PC-3 (cell line): ENCODE measurements around the gene BCHE. TPM values are rescaled to one million over a fixed set of nuclear protein-coding genes. Genes with fewer than 3 reads are reported as not detected.

ENCODE experiments used
- ATAC-seq: fragments of 200-7000 bp; cut with Tn5 transposase; 2 replicates; pipeline ENCODE4 v1.9.1; 2020; ENCODE audit warnings: mild to moderate bottlenecking, moderate library complexity
- BruUV-seq: library from RNA; stranded (reverse); fragments of 400-500 nt; replicated peaks from 2 replicates; lab custom pipeline; 2021; lab: Mats Ljungman, UMichigan
- CTCF ChIA-PET: fragments of 300-600 bp; sonication (Branson Sonifier 250); formaldehyde crosslinking; loops from one replicate; lab custom pipeline; 2022; ENCODE audit warnings: antibody characterized with exemption; lab: Charles Lee
- POLR2A ChIA-PET: fragments of 300-600 bp; sonication (Branson Sonifier 250); formaldehyde crosslinking; loops from one replicate; lab custom pipeline; 2022; ENCODE audit warnings: antibody characterized with exemption; ENCODE audit not compliant: unreplicated experiment; lab: Charles Lee
- DNase-seq: peaks from one replicate; pipeline ENCODE4 v3.0.0-alpha.2; 2015
- H2AFZ ChIP-seq: fragments of 300-600 bp; sonication (generic); 2 replicates; pipeline ENCODE4 v1.6.0; 2016; ENCODE audit warnings: antibody characterized with exemption, low read length
- H3F3A ChIP-seq: fragments of 300-600 bp; sonication (generic); one replicate; pipeline ENCODE4 v1.6.0; 2017; ENCODE audit warnings: antibody characterized with exemption, low read length, control low read depth, mild to moderate bottlenecking; ENCODE audit not compliant: unreplicated experiment
- H3K27ac ChIP-seq: fragments of 300-600 bp; sonication (generic); 2 replicates; pipeline ENCODE4 v1.5.1; 2016; ENCODE audit warnings: mild to moderate bottlenecking, low read length
- H3K27me3 ChIP-seq: fragments of 300-600 bp; sonication (generic); 2 replicates; pipeline ENCODE4 v1.6.1; 2016; ENCODE audit warnings: low read length, mixed read lengths
- H3K36me3 ChIP-seq: fragments of 300-600 bp; sonication (generic); 2 replicates; pipeline ENCODE4 v1.6.1; 2016; ENCODE audit warnings: low read depth, mixed run types, low read length, mixed read lengths
- H3K4me1 ChIP-seq: fragments of 300-600 bp; sonication (generic); 2 replicates; pipeline ENCODE4 v1.5.1; 2016; ENCODE audit warnings: low read length; ENCODE audit not compliant: insufficient read depth
- H3K4me2 ChIP-seq: fragments of 300-600 bp; sonication (generic); 2 replicates; pipeline ENCODE4 v1.6.0; 2016; ENCODE audit warnings: low read length
- H3K4me3 ChIP-seq: fragments of 300-600 bp; sonication (generic); 2 replicates; pipeline ENCODE4 v1.5.1; 2016; ENCODE audit warnings: mild to moderate bottlenecking, low read length, mixed read lengths
- H3K79me2 ChIP-seq: fragments of 300-600 bp; sonication (generic); 2 replicates; pipeline ENCODE4 v1.6.1; 2017; ENCODE audit warnings: low read length, mixed read lengths
- H3K9ac ChIP-seq: fragments of 300-600 bp; sonication (generic); 2 replicates; pipeline ENCODE4 v1.6.0; 2016; ENCODE audit warnings: mild to moderate bottlenecking, low read length
- H3K9me2 ChIP-seq: fragments of 300-600 bp; sonication (generic); replicated peaks from 2 replicates; pipeline ENCODE4 v1.6.1; 2016; ENCODE audit warnings: mixed run types, low read length, mixed read lengths
- H3K9me3 ChIP-seq: fragments of 300-600 bp; sonication (generic); 2 replicates; pipeline ENCODE4 v1.6.1; 2016; ENCODE audit warnings: low read length, mixed read lengths
- H4K20me1 ChIP-seq: fragments of 300-600 bp; sonication (generic); 2 replicates; pipeline ENCODE4 v1.6.1; 2016; ENCODE audit warnings: low read length, mixed read lengths
- EZH2 ChIP-seq: fragments of 300-600 bp; sonication (generic); IDR thresholded peaks from one replicate; pipeline ENCODE4 v1.6.1; 2017; ENCODE audit warnings: antibody characterized with exemption, mild to moderate bottlenecking, low read length; ENCODE audit not compliant: unreplicated experiment
- EZH2phosphoT487 ChIP-seq: fragments of 300-600 bp; sonication (generic); IDR thresholded peaks from 2 replicates; pipeline ENCODE4 v1.6.1; 2018; ENCODE audit warnings: mild to moderate bottlenecking, antibody characterized with exemption, low read length, borderline replicate concordance
- intact Hi-C: fragments of 100-400 bp; cut with micrococcal nuclease; formaldehyde crosslinking; loops from 2 replicates; pipeline ENCODE4 v1.9.0; 2023
- total RNA-seq: library from RNA; depleted of rRNA; stranded (reverse); fragments of >200 nt; gene quantifications from 2 replicates; pipeline ENCODE4 v1.2.3, GENCODE V29; 2014
- TF ChIP-seq, protein P1 (sequence below): fragments of 300-600 bp; sonication (generic); conservative IDR thresholded peaks from 2 replicates; pipeline ENCODE4 v1.5.1; 2017; ENCODE audit warnings: antibody characterized with exemption, low read depth, mild to moderate bottlenecking, low read length

BCHE gene
- total RNA-seq, 1 experiment from 2014 or later, result 0.18 TPM

DNA sequence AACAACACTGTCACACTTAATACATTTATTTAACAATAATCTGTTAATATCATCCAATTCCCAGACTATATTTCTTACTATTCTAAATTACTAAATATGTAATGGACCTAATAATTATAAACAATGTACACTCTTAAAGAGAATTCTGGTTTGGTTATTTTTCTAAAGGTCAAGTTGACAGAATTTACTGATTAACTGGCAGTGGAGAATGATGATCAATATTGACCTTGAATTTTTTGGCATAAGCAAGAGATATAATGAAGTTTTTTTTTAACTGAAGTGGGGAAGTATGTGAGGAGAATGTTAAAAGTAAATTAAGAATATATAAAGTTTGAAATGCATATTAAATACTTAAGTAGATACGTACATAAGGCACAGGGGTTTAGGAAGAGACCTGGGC is 33.8 kb downstream of the BCHE start:
- no peaks in the 10 kb centered on the region for H4K20me1 ChIP-seq
- ATAC-seq, result no peak
- intact Hi-C loops, result no loop called here

GRCh38 chr3:165800970-165801369 is 36.3 kb downstream of the BCHE start:
- Histone ChIP-seq H3K9ac (no peak overlapping the region), H2AFZ (no peak overlapping the region), H3K9me2 (no peaks in the 10 kb centered on the region), H3K36me3 (no peaks in the 10 kb centered on the region), H3K27me3 (no peaks in the 10 kb centered on the region), H4K20me1 (no peaks in the 10 kb centered on the region), H3K79me2 (no peaks in the 10 kb centered on the region), H3K4me1 (no peaks in the 10 kb centered on the region), H3K27ac (no peak overlapping the region), H3F3A (no peaks in the 10 kb centered on the region), H3K9me3 (no peaks in the 10 kb centered on the region), H3K4me2 (no peak overlapping the region), H3K4me3 (no peak overlapping the region)
- peak; percentile 27; the same call in 1 of the 2 replicates for ATAC-seq
- TF ChIP-seq EZH2phosphoT487 (no peak), EZH2 (no peak)
- TF ChIP-seq, protein P1, sequence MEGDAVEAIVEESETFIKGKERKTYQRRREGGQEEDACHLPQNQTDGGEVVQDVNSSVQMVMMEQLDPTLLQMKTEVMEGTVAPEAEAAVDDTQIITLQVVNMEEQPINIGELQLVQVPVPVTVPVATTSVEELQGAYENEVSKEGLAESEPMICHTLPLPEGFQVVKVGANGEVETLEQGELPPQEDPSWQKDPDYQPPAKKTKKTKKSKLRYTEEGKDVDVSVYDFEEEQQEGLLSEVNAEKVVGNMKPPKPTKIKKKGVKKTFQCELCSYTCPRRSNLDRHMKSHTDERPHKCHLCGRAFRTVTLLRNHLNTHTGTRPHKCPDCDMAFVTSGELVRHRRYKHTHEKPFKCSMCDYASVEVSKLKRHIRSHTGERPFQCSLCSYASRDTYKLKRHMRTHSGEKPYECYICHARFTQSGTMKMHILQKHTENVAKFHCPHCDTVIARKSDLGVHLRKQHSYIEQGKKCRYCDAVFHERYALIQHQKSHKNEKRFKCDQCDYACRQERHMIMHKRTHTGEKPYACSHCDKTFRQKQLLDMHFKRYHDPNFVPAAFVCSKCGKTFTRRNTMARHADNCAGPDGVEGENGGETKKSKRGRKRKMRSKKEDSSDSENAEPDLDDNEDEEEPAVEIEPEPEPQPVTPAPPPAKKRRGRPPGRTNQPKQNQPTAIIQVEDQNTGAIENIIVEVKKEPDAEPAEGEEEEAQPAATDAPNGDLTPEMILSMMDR, result no peak
- DNase-seq, result no peak
- intact Hi-C loops, result no loop called here
- CTCF ChIA-PET, result no interaction called here
- POLR2A ChIA-PET, result no interaction called here
- BruUV-seq, result no TSS peak

More for the DNA sequence above, 33.8 kb downstream of the BCHE start:
- no peaks in the 10 kb centered on the region for H3K9me3 ChIP-seq
- no peak overlapping the region for H3K4me3 ChIP-seq
- H3K4me1 ChIP-seq, result no peaks in the 10 kb centered on the region
- POLR2A ChIA-PET, result no interaction called here
- TF ChIP-seq EZH2phosphoT487 (no peak), EZH2 (no peak)
- TF ChIP-seq, protein P1, result no peak
- H3K9ac ChIP-seq, result no peak overlapping the region
- no TSS peak for BruUV-seq
- no peak overlapping the region for H3K27ac ChIP-seq
- H3K9me2 ChIP-seq, result no peaks in the 10 kb centered on the region
- no peaks in the 10 kb centered on the region for H3K27me3 ChIP-seq
- no peak overlapping the region for H3K4me2 ChIP-seq
- CTCF ChIA-PET, result no interaction called here
- no peak overlapping the region for H2AFZ ChIP-seq
- no peaks in the 10 kb centered on the region for H3K79me2 ChIP-seq
- no peak for DNase-seq
- H3F3A ChIP-seq, result no peaks in the 10 kb centered on the region
- H3K36me3 ChIP-seq, result no peaks in the 10 kb centered on the region

DNA sequence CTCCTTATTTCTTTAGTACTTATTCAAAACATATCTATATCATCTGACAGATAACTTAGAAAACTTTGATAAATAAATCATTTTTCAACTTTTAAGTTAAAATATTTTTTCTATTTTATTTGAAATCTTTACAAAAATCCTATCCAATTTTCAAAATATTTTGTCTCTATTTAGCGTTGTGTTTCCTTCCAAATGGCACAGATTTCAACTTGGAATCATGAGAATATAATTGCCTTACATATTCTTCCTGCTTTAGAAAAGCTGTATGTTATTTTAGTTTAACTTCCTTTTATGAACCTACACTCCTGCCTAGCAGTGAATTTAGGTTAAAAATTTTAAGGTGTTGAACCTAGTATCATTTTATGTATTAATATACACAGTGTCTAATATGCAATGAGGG is 38.2 kb downstream of the BCHE start:
- no peaks in the 10 kb centered on the region for H3F3A ChIP-seq

More for the DNA sequence above, 38.2 kb downstream of the BCHE start:
- Histone ChIP-seq H2AFZ (no peak overlapping the region), H3K27ac (no peak overlapping the region), H3K79me2 (no peaks in the 10 kb centered on the region), H3K27me3 (no peaks in the 10 kb centered on the region), H3K9me3 (no peaks in the 10 kb centered on the region), H4K20me1 (no peaks in the 10 kb centered on the region), H3K4me3 (no peak overlapping the region), H3K4me2 (no peak overlapping the region), H3K9me2 (no peaks in the 10 kb centered on the region), H3K4me1 (no peaks in the 10 kb centered on the region), H3K36me3 (no peaks in the 10 kb centered on the region), H3K9ac (no peak overlapping the region)
- DNase-seq, result no peak
- ATAC-seq, result no peak
- CTCF ChIA-PET, result no interaction called here
- intact Hi-C loops, result no loop called here
- TF ChIP-seq EZH2 (no peak), EZH2phosphoT487 (no peak)
- TF ChIP-seq, protein P1, result no peak
- POLR2A ChIA-PET, result no interaction called here
- BruUV-seq, result no TSS peak
